CD14-positive monocyte (primary cell): ENCODE results near the gene RUNX2. TPM values are rescaled to one million over a fixed set of nuclear protein-coding genes. Genes with fewer than 3 reads are reported as not detected.

ENCODE experiments used
- DNase-seq, 3 donors: peaks; one replicate each; pipeline ENCODE4 v3.0.0-alpha.2; 2011 to 2022
- H2AFZ ChIP-seq: 2 replicates; pipeline ENCODE4 v1.6.0; 2012; ENCODE audit warnings: mild to moderate bottlenecking, low read depth, low read length, inconsistent platforms; ENCODE audit not compliant: insufficient read depth, poor library complexity, severe bottlenecking
- H3K27ac ChIP-seq, 2 donors: 1 replicate in 1 of 2; 2 replicates in 1 of 2; pipeline ENCODE4 v1.5.1; 2012 to 2013; ENCODE audit warnings: low read length in 2 of 2, control low read depth in 1 of 2, inconsistent platforms in 1 of 2, low read depth in 1 of 2, mild to moderate bottlenecking in 1 of 2
- H3K27me3 ChIP-seq, 2 donors: one replicate each; pipeline versions ENCODE4 v1.6.0 to v1.6.1; 2011 to 2013; ENCODE audit warnings: low read length in 2 of 2; ENCODE audit not compliant: control insufficient read depth in 2 of 2, insufficient read depth in 2 of 2
- H3K36me3 ChIP-seq, 2 donors: replicated peaks in 1 of 2; 1 replicate in 1 of 2; 2 replicates in 1 of 2; pipeline versions ENCODE4 v1.5.1 to v1.6.1; 2012 to 2013; ENCODE audit warnings: low read length in 2 of 2, control low read depth in 1 of 2, inconsistent platforms in 1 of 2, mild to moderate bottlenecking in 1 of 2; ENCODE audit not compliant: insufficient read depth in 2 of 2, control insufficient read depth in 1 of 2
- H3K4me1 ChIP-seq, 2 donors: 1 replicate in 1 of 2; 2 replicates in 1 of 2; pipeline versions ENCODE4 v1.5.1 to v1.6.1; 2012 to 2013; ENCODE audit warnings: low read length in 2 of 2, control low read depth in 1 of 2, inconsistent platforms in 1 of 2, mild to moderate bottlenecking in 1 of 2, moderate library complexity in 1 of 2; ENCODE audit not compliant: insufficient read depth in 2 of 2, control insufficient read depth in 1 of 2
- H3K4me2 ChIP-seq: replicated peaks from 2 replicates; pipeline ENCODE3; 2012; ENCODE audit warnings: low read length, moderate library complexity, mild to moderate bottlenecking; ENCODE audit not compliant: poor library complexity, severe bottlenecking; ENCODE audit errors: extremely low read depth
- H3K4me3 ChIP-seq, 3 experiments: fragments of 200-600 bp in 1 of 3; sonication (generic) in 1 of 3; replicated peaks in 1 of 3; 1 replicate in 2 of 3; 2 replicates in 1 of 3; pipeline ENCODE4 v1.5.1; 2011 to 2013; ENCODE audit warnings: low read length in 3 of 3, mild to moderate bottlenecking in 3 of 3, control low read depth in 2 of 3, low read depth in 2 of 3, inconsistent platforms in 1 of 3, moderate library complexity in 1 of 3
- H3K79me2 ChIP-seq: 2 replicates; pipeline ENCODE4 v1.6.0; 2012; ENCODE audit warnings: mild to moderate bottlenecking, control low read depth, inconsistent platforms, low read length, moderate library complexity; ENCODE audit not compliant: insufficient read depth
- H3K9ac ChIP-seq: 2 replicates; pipeline ENCODE4 v1.6.0; 2017; ENCODE audit warnings: low read length, mild to moderate bottlenecking; ENCODE audit not compliant: insufficient read depth, poor library complexity, severe bottlenecking
- H3K9me3 ChIP-seq, 2 donors: replicated peaks in 1 of 2; 1 replicate in 1 of 2; 2 replicates in 1 of 2; pipeline versions ENCODE4 v1.5.1 to v1.6.1; 2012 to 2013; ENCODE audit warnings: low read length in 2 of 2, control low read depth in 1 of 2; ENCODE audit not compliant: control insufficient read depth in 1 of 2, insufficient read depth in 1 of 2
- H4K20me1 ChIP-seq: 2 replicates; pipeline ENCODE4 v1.6.0; 2012; ENCODE audit warnings: mild to moderate bottlenecking, low read length, control low read depth, moderate library complexity; ENCODE audit not compliant: insufficient read depth
- H3K27ac Mint-ChIP-seq, 7 donors: one replicate each; pipeline ENCODE4 v1.8.0; 2020; ENCODE audit warnings: mild to moderate bottlenecking in 7 of 7, mixed read lengths in 7 of 7, moderate library complexity in 6 of 7, inconsistent platforms in 2 of 7
- H3K27me3 Mint-ChIP-seq, 3 donors: one replicate each; pipeline ENCODE4 v1.8.0; 2021 to 2022; ENCODE audit warnings: low read depth in 3 of 3, mild to moderate bottlenecking in 3 of 3, mixed read lengths in 3 of 3, moderate library complexity in 3 of 3, inconsistent platforms in 1 of 3
- H3K36me3 Mint-ChIP-seq, 2 donors: one replicate each; pipeline ENCODE4 v1.8.0; 2020; ENCODE audit warnings: mixed read lengths in 2 of 2, inconsistent platforms in 1 of 2, mild to moderate bottlenecking in 1 of 2
- H3K4me1 Mint-ChIP-seq: one replicate; pipeline ENCODE4 v1.8.0; 2020; ENCODE audit warnings: mild to moderate bottlenecking, mixed read lengths
- H3K4me3 Mint-ChIP-seq, 2 donors: one replicate each; pipeline ENCODE4 v1.8.0; 2020; ENCODE audit warnings: mild to moderate bottlenecking in 2 of 2, mixed read lengths in 2 of 2, moderate library complexity in 1 of 2
- H3K9me3 Mint-ChIP-seq, 7 donors: one replicate each; pipeline ENCODE4 v1.8.0; 2020 to 2022; ENCODE audit warnings: mixed read lengths in 7 of 7, mild to moderate bottlenecking in 6 of 7, moderate library complexity in 6 of 7, inconsistent platforms in 2 of 7
- CTCF ChIP-seq: fragments of 200-600 bp; IDR thresholded peaks from one replicate; pipeline ENCODE4 v1.8.0; 2022; ENCODE audit warnings: antibody characterized with exemption, mild to moderate bottlenecking
- WGBS: methylation state at CpG from one replicate; pipeline ENCODE4 v1.1.5; 2013; ENCODE audit warnings: missing lambda C conversion rate; ENCODE audit not compliant: insufficient coverage; 5-methylcytosine and 5-hydroxymethylcytosine counted together
- intact Hi-C, 2 donors: fragments of 100-400 bp; cut with micrococcal nuclease; formaldehyde crosslinking; loops; one replicate each; pipeline versions ENCODE4 v1.15.0 to v1.15.1; 2023
- polyA plus RNA-seq, 3 donors: library from polyadenylated mRNA; depleted of rRNA in 1 of 3; unstranded in 2 of 3; stranded (reverse) in 1 of 3; fragments of 300-500 nt in 2 of 3; fragments of >200 nt in 1 of 3; fragmentation: Illumina TruSeq in 2 of 3; gene quantifications; 1 replicate in 2 of 3; 2 replicates in 1 of 3; pipeline ENCODE4 v1.2.3, GENCODE V29; 2012 to 2021

Gene RUNX2
- polyA plus RNA-seq, 3 donors: 1.3 to 5.0 (median 2.5) TPM

DNA sequence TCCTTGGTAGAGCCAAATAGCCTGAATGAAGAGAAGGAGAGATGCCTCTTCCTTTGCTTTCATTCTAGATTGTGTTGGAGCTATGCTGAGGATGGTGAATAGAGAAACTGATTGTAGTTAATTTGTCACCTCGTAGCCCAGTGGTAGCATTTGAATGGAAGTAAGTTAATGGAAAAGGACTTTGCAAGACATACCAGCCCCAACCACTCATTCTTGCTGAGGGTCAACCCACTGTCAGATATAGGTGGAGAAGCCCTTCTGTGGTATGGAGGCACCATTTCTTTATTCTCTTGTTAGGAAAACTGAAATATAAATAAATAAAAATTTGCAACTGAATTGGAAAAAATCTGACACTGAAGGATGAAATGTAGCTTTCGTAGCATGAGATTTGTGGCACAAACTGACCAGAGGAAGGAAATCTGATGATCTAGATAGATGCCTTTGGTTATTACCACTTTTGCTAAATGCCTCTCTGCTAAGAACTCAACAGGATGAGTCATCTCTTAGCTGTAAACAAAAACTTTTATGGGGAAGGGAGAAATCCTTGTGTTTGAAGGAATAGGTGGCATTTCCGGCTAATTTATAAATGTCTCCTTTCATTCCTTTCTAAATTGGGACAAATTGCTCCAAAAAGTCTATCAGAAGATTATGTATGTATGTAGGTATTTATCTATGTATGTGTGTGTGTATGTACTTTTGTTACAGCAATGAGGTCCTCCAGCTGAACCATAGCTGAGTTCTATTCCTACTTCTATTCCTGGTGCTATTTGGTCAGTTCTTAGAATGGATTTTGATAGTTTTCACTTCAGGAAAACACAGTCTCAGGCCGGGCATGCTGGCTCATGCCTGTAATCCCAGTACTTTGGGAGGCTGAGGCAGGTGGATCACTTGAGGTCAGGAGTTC is 126.1 kb downstream of the RUNX2 start:
- Histone ChIP-seq H3K27me3 (no peaks in the 10 kb centered on the region), H3K9me3 (no peaks in the 10 kb centered on the region), H3K79me2 (peaks cover 62% of the 10 kb centered on the region), H3K27ac (no peak overlapping the region), H3K4me3 (no peak overlapping the region), H2AFZ (no peak overlapping the region), H3K4me1 (peaks cover 5 to 15% of the 10 kb centered on the region in 2 donors), H3K4me2 (no peak overlapping the region), H3K36me3 (peaks cover 1 to 3% of the 10 kb centered on the region in 2 donors), H4K20me1 (no peaks in the 10 kb centered on the region), H3K9ac (no peak overlapping the region)
- Mint-ChIP-seq H3K27ac (peak overlapping the region in 3 of 7 donors; percentile 22 to 30 (median 22)), H3K27me3 (no peaks in the 10 kb centered on the region), H3K4me1 (peaks cover 20% of the 10 kb centered on the region), H3K4me3 (no peak overlapping the region), H3K36me3 (peaks cover 26 to 43% of the 10 kb centered on the region in 2 donors), H3K9me3 (no peaks in the 10 kb centered on the region)
- peak in 2 of 3 donors; percentile 31 to 43 for DNase-seq
- 100% methylated on average over 1 of the region's 4 CpGs for WGBS
- TF ChIP-seq CTCF: no peak
- intact Hi-C loops: no loop called here

GRCh38 chr6:45455408-45455807 is 127.3 kb downstream of the RUNX2 start:
- no peak overlapping the region for H2AFZ ChIP-seq
- no peak overlapping the region for H3K4me3 ChIP-seq
- H3K27ac Mint-ChIP-seq: no peak overlapping the region
- H3K4me3 Mint-ChIP-seq: no peak overlapping the region
- H3K36me3 Mint-ChIP-seq: peaks cover 17 to 33% of the 10 kb centered on the region in 2 donors
- peaks cover 5 to 15% of the 10 kb centered on the region in 2 donors for H3K4me1 ChIP-seq
- WGBS: no CpG with 5 or more reads among the region's 6 CpGs
- H3K4me1 Mint-ChIP-seq: peaks cover 20% of the 10 kb centered on the region
- no peaks in the 10 kb centered on the region for H3K27me3 Mint-ChIP-seq
- no peak overlapping the region for H3K4me2 ChIP-seq
- DNase-seq: no peak
- TF ChIP-seq CTCF: no peak
- no peaks in the 10 kb centered on the region for H4K20me1 ChIP-seq
- peaks cover 54% of the 10 kb centered on the region for H3K79me2 ChIP-seq
- no peaks in the 10 kb centered on the region for H3K27me3 ChIP-seq
- intact Hi-C loops: no loop called here
- no peak overlapping the region for H3K27ac ChIP-seq
- H3K36me3 ChIP-seq: peaks cover 0 to 3% of the 10 kb centered on the region in 2 donors
- H3K9ac ChIP-seq: no peak overlapping the region
- H3K9me3 Mint-ChIP-seq: no peaks in the 10 kb centered on the region
- no peaks in the 10 kb centered on the region for H3K9me3 ChIP-seq
